HG03460 (cell line): Measurements from ENCODE around the gene ANTXR1.

ENCODE experiments used
- ATAC-seq: cut with Tn5 transposase; IDR thresholded peaks from one replicate; pipeline ENCODE4 v1.9.1; 2021; ENCODE audit not compliant: unreplicated experiment

ANTXR1 gene

DNA sequence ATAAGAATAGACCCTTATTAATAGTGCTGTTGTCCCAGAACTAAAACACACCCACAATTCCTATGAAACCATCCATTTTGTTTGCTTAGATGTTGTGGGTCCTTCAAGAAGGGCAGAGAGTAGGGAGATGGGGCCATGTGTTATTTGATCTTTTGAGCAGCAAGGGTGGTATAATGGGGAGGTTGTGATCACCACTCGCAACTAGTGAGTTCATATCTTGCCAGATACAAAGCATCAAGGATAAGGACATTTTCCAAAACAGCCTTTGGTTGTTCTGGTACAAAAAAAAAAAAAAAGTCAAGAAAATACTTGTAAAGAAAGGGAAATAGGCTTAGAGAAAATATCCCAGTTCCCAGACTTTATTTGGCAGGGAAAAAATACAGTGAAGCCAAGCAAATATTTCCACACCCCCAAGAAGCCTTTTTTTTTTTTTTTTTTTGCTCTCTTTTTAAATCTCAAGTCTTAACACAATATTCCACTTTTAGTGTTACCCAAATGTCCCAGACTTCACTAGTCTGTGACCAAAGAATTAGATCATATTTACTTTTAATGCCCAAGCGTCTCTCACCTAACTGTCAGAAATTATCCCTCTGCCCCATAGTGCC lies 54.1 kb downstream of the ANTXR1 start:
- ATAC-seq = no peak

DNA sequence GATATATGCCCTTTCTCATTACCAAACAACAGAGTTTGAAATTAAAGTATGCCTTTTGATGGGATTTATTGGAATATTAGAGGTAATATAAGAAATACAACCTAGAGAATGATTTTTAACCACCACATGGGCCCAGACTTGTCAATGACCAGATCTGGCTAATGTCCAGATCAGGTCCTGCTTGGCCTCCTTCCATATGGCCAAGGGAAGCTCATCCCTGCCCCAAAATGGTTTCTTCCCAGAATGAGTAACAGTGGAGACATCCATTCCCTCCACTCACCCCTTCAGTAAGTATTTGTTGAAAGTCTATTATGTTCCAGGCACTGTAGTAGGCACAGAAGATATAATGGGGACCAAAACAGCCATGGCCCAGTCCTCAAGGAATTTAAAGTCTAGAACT lies 54.9 kb downstream of the ANTXR1 start:
- ATAC-seq = no peak

DNA sequence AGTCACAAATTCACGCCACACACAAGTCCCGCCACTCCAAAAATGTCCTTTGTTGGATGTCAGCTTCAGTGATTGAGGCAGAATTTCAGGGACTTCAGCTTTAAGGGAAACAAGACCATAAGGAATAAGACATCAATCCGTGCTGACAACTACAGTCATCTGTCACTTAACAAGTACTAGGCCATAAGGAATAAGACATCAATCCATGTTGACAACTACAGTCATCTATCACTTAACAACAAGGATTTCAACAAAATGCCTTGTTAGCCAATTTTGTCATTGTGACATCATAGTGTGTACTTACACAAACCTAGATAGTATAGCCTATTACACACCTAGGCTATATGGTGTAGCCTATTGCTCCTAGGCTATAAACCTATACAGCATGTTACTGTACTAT lies 58.0 kb downstream of the ANTXR1 start:
- no peak for ATAC-seq

DNA sequence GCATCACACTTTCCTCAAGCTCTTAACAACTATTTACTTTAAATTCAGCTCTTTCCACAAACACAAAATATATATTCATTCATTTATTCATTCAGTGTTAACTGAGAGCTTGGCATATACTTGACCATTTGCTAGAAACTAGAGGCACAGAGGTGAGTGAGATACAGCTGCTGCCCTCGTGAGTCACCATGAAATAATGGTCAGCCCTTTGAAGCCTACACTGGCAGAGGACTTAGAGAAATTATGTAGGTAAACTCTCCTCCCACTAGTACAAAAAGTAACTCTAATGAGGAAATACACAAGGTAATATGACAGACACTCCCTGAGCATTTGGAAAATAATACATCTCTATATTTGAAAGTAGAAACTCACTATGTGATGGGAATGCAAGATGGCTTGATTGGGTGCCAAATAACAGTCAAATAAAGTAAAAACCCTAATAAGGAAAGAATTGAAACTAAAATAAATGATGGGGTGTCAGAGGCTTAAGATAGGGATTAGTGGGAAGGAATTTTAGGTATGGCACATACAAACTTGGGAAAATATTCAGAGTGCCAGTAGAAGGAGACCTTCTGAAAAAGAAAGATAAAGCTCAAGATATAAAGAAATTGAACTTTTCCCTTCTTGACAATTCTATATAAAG lies 61.1 kb downstream of the ANTXR1 start:
- no peak for ATAC-seq

DNA sequence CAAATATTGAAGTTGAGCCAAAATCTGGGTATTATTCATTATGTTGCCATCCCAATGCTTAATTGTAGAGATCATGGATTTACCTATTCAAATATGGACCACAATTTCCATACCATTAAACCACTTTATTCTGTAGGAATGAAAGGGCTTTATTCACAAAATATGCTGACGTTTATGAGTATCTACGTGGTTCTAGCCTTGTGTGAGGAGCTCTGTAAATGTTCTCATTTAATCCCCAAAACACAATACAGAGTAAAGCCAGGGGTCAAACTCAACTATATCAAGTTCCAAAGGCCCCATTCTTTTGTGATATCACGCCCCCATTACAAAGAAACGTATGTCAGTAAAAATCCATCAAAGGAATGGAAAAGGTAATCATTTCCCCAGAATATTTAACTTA lies 61.9 kb downstream of the ANTXR1 start:
- ATAC-seq = no peak

DNA sequence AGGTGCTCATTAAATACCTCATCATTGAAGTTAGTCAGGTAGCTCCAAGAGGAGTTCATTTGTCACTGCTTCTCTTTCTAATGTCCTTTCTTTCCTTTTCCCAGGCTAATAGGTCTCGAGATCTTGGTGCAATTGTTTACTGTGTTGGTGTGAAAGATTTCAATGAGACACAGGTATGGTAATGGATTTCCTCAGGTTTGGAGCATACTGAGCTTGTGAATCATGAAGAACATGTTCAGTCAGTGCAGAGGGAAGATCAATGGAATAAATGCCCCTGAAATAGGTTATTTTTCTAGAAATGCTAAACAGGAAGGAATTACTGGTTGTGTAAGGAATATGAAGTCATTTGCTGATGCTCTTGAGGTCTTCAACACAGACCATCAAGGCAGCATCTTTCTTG lies 62.5 kb downstream of the ANTXR1 start:
- ATAC-seq = no peak

DNA sequence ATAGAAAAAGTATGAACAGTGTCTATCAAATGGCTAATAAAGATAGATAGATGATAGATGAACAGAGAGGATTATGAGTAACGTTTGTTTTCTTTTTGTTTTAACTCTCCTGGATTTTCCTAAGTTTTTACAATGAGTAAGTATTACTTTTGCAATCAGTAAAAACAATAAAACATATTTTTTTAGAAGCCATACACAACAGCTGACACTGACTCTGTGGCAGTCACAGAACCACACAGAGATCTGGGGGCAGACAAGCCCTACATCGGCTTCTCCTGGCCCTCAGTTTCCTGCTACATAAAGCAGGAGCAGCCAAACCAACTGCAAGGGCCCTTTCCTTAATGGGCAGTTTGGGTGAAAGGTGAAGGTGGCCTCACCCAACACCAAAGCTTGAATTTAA lies 63.6 kb downstream of the ANTXR1 start:
- no peak for ATAC-seq

DNA sequence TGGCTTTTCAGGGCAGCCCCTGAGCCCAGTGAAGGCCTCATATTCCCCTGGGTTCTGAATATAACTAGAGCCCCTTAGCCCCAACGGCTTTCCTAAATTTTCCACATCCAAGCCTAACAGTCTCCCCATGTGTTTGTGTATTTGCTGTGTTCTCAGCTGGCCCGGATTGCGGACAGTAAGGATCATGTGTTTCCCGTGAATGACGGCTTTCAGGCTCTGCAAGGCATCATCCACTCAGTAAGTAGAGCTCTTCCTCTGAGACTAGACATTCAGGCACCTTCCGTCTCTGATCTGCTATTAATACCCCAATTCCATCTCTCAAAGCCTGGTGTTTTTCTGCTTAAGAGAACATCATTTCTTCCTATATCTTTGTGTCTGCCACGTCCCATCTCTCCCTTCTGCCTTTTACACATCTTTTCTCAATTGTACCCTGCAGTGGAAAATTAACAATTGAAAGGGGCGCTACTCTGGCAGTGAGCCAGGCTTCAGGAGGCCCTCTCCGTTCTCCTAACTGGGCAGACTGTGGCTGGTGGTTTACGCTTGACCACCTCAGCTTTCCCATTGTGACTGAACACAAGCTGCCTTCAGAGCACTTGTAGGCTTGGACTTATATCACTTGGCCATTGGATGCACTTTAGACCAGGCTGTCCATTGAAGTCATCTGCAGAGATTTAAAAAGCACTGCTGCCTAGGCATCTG lies 64.4 kb downstream of the ANTXR1 start:
- ATAC-seq = no peak

DNA sequence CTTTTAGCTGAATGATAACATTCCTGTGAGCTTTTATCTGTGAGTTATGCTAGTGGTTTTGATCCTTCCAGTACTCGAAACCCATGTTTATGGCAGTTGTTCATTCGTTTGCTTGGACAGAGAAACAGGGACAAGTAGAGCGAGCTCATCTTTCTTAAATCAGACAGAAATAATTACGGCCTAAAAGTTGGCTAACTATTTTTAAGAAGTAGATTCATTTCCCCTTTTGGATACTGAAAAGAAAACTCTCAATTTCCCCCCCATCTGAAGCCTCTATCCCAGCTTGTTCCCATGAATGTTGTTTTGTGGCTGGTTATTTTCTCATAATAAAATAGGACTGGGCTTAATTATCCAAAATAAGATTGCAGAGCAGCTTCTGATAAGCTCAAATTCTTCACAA lies 67.1 kb downstream of the ANTXR1 start:
- ATAC-seq = no peak

DNA sequence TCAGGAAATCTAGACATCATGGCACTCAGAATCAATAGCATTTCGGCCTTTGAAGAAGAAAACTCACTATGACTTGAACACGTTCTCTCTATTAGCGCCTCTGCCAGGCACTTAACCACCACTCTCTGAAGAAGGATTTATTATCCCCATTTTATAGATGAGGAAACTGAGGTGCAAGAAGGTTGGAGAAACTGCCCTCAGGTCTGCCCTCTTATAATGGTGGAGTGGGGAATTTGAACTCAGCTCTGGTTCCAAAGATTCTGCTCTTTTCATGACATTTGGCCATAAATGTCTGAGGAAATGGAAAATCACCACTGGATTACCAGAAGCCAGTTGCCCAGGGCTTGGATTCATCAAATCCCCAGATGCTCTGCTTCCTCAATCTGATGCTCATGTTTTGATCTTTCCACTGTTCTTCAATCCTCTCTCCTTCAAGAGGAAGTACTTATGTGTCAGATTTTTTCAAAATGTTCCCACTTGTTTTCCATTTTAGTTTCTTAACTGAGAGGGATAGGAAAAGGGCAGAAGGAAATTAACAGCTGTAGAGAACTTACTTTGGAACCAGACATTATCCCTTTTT lies 68.1 kb downstream of the ANTXR1 start:
- no peak for ATAC-seq

DNA sequence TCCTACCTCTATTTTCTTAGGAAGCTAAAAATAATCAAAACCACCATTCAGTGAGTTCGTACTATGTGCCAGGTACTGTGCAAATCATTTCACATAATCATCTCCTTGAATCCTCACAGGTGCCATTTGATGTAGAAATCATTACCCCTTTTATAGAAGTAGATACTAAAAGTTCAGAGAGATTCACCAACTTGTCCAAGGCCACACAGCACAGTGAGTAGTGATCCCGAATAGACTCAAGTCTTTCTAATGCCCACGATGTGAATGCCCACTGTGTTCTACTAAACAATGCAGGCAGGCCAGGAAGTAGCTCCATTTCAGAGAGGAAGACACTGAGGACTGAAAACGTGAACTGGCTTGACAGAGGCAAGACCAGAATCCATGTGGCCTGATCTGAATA lies 68.8 kb downstream of the ANTXR1 start:
- ATAC-seq = no peak

DNA sequence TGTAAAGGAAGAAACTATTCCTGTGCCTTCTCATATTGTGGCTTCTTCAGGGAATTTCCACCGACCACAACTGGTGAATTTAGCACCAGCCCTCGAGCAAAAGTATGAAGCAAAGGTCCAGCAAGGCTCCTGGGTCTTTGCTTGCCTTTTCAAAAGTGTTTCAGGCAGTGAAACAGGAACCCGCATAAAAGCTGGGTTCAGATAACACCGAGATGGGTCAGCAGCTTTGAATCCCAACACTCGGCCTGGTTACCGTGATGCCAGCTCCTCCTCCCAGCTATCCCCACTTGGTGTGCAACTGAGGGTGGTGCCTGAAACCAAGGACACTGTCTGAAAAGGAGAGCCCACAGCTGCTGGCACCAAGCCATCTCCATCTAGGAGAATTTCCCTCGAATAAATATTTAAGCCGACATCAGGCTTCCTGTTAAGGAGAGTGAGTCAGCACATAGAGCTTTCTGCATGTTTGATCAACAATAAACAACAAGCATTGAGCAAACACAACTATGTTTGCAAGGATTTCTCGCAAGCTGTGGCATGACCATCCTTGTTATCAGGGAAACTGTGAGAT lies 69.5 kb downstream of the ANTXR1 start:
- ATAC-seq = no peak

DNA sequence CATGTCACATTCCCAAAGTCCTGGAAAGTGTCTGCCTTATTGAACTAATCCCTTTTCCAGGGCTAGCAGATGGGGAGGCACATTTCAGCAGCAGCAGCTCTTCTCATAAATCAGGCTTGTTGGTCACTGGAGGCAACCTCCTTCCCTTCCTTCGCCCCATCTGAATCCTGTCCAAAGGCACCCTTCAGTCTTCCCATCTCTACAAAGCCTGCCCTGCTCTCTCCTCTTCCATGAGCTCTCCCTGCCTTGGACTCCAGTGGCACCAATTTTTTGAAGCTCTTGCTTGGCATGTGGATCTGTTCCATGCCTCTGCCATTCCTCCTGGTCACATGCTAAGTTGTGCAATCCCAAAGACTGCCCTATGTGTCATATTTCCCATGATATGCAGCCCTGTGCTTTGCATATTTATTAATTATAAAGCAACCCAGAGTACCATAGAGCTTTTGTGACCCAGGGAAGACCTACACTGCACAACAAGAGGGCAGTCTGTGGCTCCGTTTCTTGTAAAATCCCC lies 70.3 kb downstream of the ANTXR1 start:
- no peak for ATAC-seq

DNA sequence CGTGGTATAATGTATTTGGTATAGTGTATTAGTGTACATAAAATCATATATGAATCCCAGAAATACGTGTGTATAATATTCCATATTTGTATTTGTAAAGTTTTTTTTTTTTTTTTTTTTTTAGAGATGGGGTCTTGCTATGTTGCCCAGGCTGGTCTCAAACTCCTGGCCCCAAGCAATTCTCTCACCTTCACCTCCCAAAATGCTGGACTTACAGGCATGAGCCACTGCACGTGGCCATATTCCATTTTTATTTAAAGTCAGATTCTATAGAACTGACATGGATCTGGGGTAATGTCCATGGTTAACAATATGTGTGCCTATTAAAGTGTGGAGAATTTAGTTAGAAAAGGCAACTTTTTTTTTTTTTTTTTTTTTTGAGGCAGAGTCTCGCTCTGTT lies 71.5 kb downstream of the ANTXR1 start:
- ATAC-seq = no peak

DNA sequence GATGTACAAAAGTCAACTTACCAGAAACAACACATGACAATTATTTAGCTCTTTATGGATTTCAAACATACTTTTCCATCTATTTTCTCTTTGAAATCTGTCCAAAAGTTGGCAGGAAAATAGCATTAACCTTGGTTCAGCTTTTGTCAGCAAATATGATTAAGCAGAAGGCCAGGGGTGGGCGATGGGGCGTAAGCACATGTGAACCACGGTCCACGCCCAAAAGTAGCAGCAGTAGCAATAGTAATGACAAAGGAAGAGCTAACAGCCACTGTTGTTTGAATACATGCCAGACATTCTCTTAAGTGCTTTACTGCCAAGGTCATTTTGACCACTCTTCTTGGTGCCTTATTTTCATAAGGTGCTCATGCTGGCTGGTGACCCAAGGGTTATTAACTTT lies 73.5 kb downstream of the ANTXR1 start:
- ATAC-seq = no peak

DNA sequence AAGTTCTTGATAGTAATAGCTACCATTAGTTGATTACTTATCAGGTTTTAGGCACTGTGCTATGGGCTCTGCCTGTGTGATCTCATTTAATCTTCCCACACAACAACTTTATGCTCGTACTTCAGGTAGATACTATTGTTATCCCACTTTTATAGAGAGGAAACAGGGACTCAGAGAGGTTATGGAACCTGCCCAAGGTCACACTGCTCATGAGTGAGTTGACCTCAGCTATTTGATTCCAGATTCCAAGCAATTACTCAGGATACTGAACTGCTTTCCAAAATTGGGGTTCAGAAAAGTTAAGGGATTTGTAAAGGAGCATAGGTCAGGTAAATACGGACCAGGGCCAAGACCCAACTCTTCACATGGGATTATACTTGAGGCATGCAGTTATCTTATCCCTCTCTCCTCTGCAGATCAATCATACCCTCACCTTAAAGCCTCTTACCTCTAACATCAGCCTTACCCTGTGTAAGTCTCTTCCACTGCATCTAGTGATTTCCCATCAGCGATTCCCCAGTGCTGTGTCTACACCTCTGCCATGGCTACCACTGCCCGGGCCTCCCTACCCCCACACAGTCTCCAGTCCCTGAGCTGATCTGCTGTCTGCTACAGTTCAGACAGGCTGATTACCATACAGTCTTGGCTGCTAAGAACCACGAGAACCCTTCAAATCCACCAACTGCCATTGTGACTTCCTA lies 74.4 kb downstream of the ANTXR1 start:
- ATAC-seq = no peak

DNA sequence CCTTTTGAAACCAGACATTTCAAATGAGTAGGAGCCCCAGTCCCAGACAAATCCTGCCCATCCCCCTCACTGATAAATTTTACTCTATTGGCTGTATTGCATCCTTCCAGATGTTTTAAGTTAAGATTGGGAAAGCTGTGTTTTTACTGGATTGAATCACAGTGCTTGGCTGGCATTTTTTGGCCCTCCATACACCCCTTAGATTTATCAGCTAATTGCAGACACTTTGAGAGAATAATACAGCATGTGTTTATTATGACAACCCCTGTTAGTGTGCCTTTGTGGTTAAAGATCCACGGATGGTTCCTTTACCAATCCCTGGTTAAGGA lies 74.9 kb downstream of the ANTXR1 start:
- ATAC-seq = no peak

DNA sequence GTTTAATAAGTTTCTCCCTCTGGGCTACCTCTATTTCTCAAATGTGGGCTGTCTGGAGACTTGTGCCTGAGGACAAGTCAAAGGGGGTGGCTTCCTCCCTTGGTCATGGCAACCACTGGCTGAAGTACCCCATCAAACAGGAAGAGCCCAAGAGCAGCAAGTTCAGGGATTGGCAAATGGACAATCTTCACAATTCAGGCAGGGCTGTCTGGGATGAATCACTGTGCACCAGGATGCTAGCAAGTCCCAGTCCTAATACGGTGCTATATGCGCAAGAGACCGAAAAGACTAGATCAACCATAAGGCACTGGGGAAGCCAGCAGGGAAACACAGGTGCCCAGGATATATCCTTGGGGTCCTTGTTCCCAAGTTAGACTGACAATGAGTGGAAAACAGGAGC lies 75.5 kb downstream of the ANTXR1 start:
- ATAC-seq = no peak

DNA sequence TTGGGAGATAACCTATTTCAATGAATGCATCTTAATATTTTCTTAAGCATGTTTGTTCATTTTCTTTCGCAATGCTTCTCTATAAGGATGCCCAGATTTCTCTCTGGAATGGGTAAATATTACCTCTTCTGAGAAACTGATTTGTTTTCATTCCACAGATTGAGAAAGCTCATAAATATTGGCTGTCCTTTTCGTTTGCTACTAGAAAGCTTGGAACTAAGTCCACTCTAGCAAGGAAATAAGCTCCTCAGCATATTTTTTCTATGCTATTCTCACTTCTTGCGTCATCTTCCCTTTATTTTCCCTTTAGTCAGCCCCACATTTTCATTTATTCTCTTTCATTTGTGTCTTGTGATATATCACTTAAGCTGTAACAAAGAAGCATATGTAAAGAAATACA lies 76.3 kb downstream of the ANTXR1 start:
- no peak for ATAC-seq

DNA sequence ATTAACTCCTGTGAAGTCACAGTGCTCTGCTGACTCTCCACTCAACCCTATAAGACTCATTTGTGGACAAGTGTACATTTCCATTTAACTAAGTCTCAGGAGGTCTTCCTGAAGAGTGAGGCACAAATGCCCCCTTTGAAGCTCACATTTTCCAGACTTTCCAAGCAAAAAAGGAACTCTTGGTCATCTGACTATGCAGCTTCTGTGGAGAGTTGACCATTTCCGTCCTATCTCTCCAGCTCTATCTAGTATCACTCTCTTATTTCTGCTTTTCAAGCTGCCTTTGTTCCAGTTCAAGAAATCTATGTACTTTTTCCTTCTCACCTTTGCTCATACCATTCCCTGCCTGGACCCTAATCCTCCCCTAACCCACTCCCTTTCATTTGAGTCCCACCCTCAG lies 77.0 kb downstream of the ANTXR1 start:
- ATAC-seq = no peak

DNA sequence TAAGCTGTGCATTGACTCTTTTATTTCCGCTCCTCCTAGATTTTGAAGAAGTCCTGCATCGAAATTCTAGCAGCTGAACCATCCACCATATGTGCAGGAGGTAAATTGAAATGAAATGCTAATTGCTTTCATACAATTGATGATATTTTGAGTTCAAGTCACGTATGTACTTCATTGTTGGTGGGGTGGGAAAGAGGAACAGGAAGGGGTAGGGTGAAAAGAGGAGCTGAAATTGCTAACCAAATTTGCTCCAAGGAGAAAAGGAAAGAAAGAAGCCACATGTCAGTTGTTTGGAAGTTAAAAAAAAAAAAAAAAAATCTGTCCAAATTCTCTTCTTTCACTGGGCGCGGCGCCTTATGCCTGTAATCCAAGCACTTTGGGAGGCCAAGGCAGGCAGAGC lies 77.8 kb downstream of the ANTXR1 start:
- no peak for ATAC-seq
